Upper lobe of left lung (tissue), 6 donors: ENCODE data around the gene TMEM39A. TPM values are rescaled to one million over a fixed set of nuclear protein-coding genes. Genes with fewer than 3 reads are reported as not detected.

Source experiments
- ATAC-seq, 2 donors: fragments of 200-7000 bp; cut with Tn5 transposase; one replicate each; pipeline ENCODE4 v1.9.1; 2022; ENCODE audit warnings: mild to moderate bottlenecking in 2 of 2, moderate library complexity in 2 of 2; ENCODE audit not compliant: low FRiP score in 2 of 2
- DNase-seq, 2 donors: peaks; one replicate each; pipeline ENCODE4 v3.0.0-alpha.2; 2019 to 2020
- H3K27ac ChIP-seq, 4 donors: fragments of 200-600 bp; sonication (generic); one replicate each; pipeline ENCODE4 v1.5.1; 2016 to 2019
- H3K27me3 ChIP-seq, 4 donors: fragments of 200-600 bp; sonication (generic); one replicate each; pipeline ENCODE4 v1.5.1; 2017 to 2019
- H3K36me3 ChIP-seq, 4 donors: fragments of 200-600 bp; sonication (generic); one replicate each; pipeline ENCODE4 v1.5.1; 2016 to 2019
- H3K4me1 ChIP-seq, 4 donors: fragments of 200-600 bp; sonication (generic); one replicate each; pipeline ENCODE4 v1.5.1; 2018 to 2019
- H3K4me3 ChIP-seq, 4 donors: fragments of 200-600 bp; sonication (generic); one replicate each; pipeline ENCODE4 v1.5.1; 2017 to 2019; ENCODE audit warnings: mild to moderate bottlenecking in 2 of 4, moderate library complexity in 1 of 4
- H3K9me3 ChIP-seq, 4 donors: fragments of 200-600 bp; sonication (generic); one replicate each; pipeline ENCODE4 v1.5.1; 2018 to 2019
- CTCF ChIP-seq, 6 experiments: fragments of 450-650 bp in 4 of 6; fragments of 200-600 bp in 2 of 6; sonication (generic) in 2 of 6; IDR thresholded peaks; one replicate each; pipeline ENCODE4 v1.5.1; 2016 to 2019; ENCODE audit warnings: antibody characterized with exemption in 6 of 6
- EP300 ChIP-seq, 4 donors: sonication (generic); formaldehyde crosslinking; IDR thresholded peaks; one replicate each; pipeline ENCODE4 v1.5.1; 2017; ENCODE audit warnings: antibody characterized with exemption in 4 of 4, control low read depth in 2 of 4
- POLR2A ChIP-seq, 4 donors: fragments of 450-650 bp; IDR thresholded peaks; one replicate each; pipeline ENCODE4 v1.5.1; 2016 to 2017; ENCODE audit warnings: antibody characterized with exemption in 4 of 4, mild to moderate bottlenecking in 2 of 4
- POLR2AphosphoS5 ChIP-seq, 2 donors: sonication (generic); formaldehyde crosslinking; IDR thresholded peaks; one replicate each; pipeline ENCODE4 v1.5.1; 2017; ENCODE audit warnings: antibody characterized with exemption in 2 of 2
- WGBS, 2 donors: methylation state at CpG; one replicate each; pipeline ENCODE4 v1.1.5; 2017 to 2018; 5-methylcytosine and 5-hydroxymethylcytosine counted together
- total RNA-seq, 6 donors: library from RNA; depleted of rRNA in 4 of 6; stranded (reverse); fragments of >200 nt in 4 of 6; gene quantifications; one replicate each; pipeline versions ENCODE4 v1.1.0 to v1.2.1, GENCODE V29; 2016 to 2021
- donor health status: DM: no; HTN: no; CAD: no; lungs with moderate emphysema.
- donor health status: DM: no; HTN: yes; CAD: no; lungs with severe emphysema.

The TMEM39A gene
- total RNA-seq, 6 donors from 2014 or later = 15.9 to 52.6 (median 46.1) TPM

- H3K9me3 ChIP-seq = no peaks in the 10 kb centered on the region
- peaks cover 0 to 91% (median 42%) of the 10 kb centered on the region in 4 donors for H3K36me3 ChIP-seq
- no peak overlapping the region for H3K4me3 ChIP-seq
- no peak overlapping the region for H3K27ac ChIP-seq
- H3K27me3 ChIP-seq = no peaks in the 10 kb centered on the region
- ATAC-seq (no peak), DNase-seq (no peak)
- 83 to 89% methylated on average over 3 of the region's 3 CpGs for WGBS, 2 donors
- no peaks in the 10 kb centered on the region for H3K4me1 ChIP-seq
- TF ChIP-seq EP300 (IDR thresholded peaks at IDR 0.05) = no peak
- no peak for TF ChIP-seq POLR2A (IDR thresholded peaks at IDR 0.05)
- TF ChIP-seq CTCF (IDR thresholded peaks at IDR 0.05) = no peak
- no peak for TF ChIP-seq POLR2AphosphoS5 (IDR thresholded peaks at IDR 0.05)
Measured at GRCh38 chr3:119408243-119408950, 55.0 kb downstream of the TMEM39A start.

- no peak for ATAC-seq
- peaks cover 0 to 94% (median 43%) of the 10 kb centered on the region in 4 donors for H3K36me3 ChIP-seq
- TF ChIP-seq EP300 (IDR thresholded peaks at IDR 0.05) (no peak), POLR2AphosphoS5 (IDR thresholded peaks at IDR 0.05) (no peak), POLR2A (IDR thresholded peaks at IDR 0.05) (no peak), CTCF (IDR thresholded peaks at IDR 0.05) (no peak)
Measured at GRCh38 chr3:119405315-119405714, 58.1 kb downstream of the TMEM39A start.

GRCh38 chr3:119403201-119403600 is 60.2 kb downstream of the TMEM39A start:
- Histone ChIP-seq H3K36me3 (peaks cover 3 to 96% (median 43%) of the 10 kb centered on the region in 4 donors), H3K9me3 (no peaks in the 10 kb centered on the region), H3K27ac (no peak overlapping the region), H3K4me3 (no peak overlapping the region), H3K4me1 (no peaks in the 10 kb centered on the region), H3K27me3 (no peaks in the 10 kb centered on the region)
- no peak for DNase-seq
- TF ChIP-seq POLR2AphosphoS5 (IDR thresholded peaks at IDR 0.05) = no peak
- no peak for TF ChIP-seq EP300 (IDR thresholded peaks at IDR 0.05)
- TF ChIP-seq POLR2A (IDR thresholded peaks at IDR 0.05) = no peak
- no peak for TF ChIP-seq CTCF (IDR thresholded peaks at IDR 0.05)
- no peak for ATAC-seq
- WGBS, 2 donors = 87 to 96% methylated on average over 1 of the region's 1 CpG

More at GRCh38 chr3:119405315-119405714, 58.1 kb downstream of the TMEM39A start:
- Histone ChIP-seq H3K4me1 (no peaks in the 10 kb centered on the region), H3K27me3 (no peaks in the 10 kb centered on the region), H3K4me3 (no peak overlapping the region), H3K27ac (no peak overlapping the region), H3K9me3 (no peaks in the 10 kb centered on the region)
- 75 to 78% methylated on average over 2 of the region's 2 CpGs for whole genome bisulfite sequencing, 2 donors
- DNase-seq = no peak

GRCh38 chr3:119402791-119403190 is 60.6 kb downstream of the TMEM39A start:
- no peak for ATAC-seq
- no peak for TF ChIP-seq POLR2A (IDR thresholded peaks at IDR 0.05)
- no peak for TF ChIP-seq POLR2AphosphoS5 (IDR thresholded peaks at IDR 0.05)
- TF ChIP-seq EP300 (IDR thresholded peaks at IDR 0.05) = no peak
- H3K4me1 ChIP-seq = no peaks in the 10 kb centered on the region
- H3K27ac ChIP-seq = no peak overlapping the region
- H3K36me3 ChIP-seq = peaks cover 3 to 98% (median 43%) of the 10 kb centered on the region in 4 donors
- H3K9me3 ChIP-seq = no peaks in the 10 kb centered on the region
- DNase-seq = no peak
- 76 to 89% methylated on average over 1 of the region's 1 CpG for WGBS, 2 donors
- no peak overlapping the region for H3K4me3 ChIP-seq
- H3K27me3 ChIP-seq = no peaks in the 10 kb centered on the region

- Histone ChIP-seq H3K27me3 (no peaks in the 10 kb centered on the region), H3K4me1 (no peaks in the 10 kb centered on the region), H3K9me3 (no peaks in the 10 kb centered on the region), H3K27ac (no peak overlapping the region), H3K4me3 (no peak overlapping the region), H3K36me3 (peaks cover 3 to 98% (median 45%) of the 10 kb centered on the region in 4 donors)
- ATAC-seq (peak in 1 of 2 donors; percentile 39), DNase-seq (peak in 1 of 2 donors; percentile 67)
- TF ChIP-seq POLR2AphosphoS5 (IDR thresholded peaks at IDR 0.05) = no peak
- TF ChIP-seq CTCF (IDR thresholded peaks at IDR 0.05) = no peak
- no peak for TF ChIP-seq EP300 (IDR thresholded peaks at IDR 0.05)
- no peak for TF ChIP-seq POLR2A (IDR thresholded peaks at IDR 0.05)
- WGBS, 2 donors = 91 to 95% methylated on average over 28 to 36 of the region's 36 CpGs
Measured at GRCh38 chr3:119401503-119402440, 61.6 kb downstream of the TMEM39A start.
